Neutrophil (primary cell): Measurements from ENCODE around the gene HS6ST3.

Source experiments
- H3K27ac ChIP-seq: fragments of 200-600 bp; sonication (generic); 2 replicates; pipeline ENCODE4 v1.5.1; 2016; ENCODE audit warnings: mild to moderate bottlenecking, moderate library complexity
- H3K27me3 ChIP-seq: fragments of 200-600 bp; sonication (generic); 2 replicates; pipeline ENCODE4 v1.6.0; 2016; ENCODE audit warnings: mild to moderate bottlenecking
- H3K36me3 ChIP-seq: fragments of 200-600 bp; sonication (generic); 2 replicates; pipeline ENCODE4 v1.5.1; 2017
- H3K4me1 ChIP-seq, 2 experiments: fragments of 200-600 bp in 1 of 2; sonication (generic) in 1 of 2; 1 replicate in 1 of 2; 2 replicates in 1 of 2; pipeline versions ENCODE4 v1.5.1 to v1.6.1; 2013 to 2016; ENCODE audit warnings: low read depth in 1 of 2, low read length in 1 of 2, mild to moderate bottlenecking in 1 of 2, moderate library complexity in 1 of 2; ENCODE audit not compliant: control insufficient read depth in 1 of 2, insufficient read depth in 1 of 2
- H3K4me3 ChIP-seq, 2 experiments: fragments of 200-600 bp in 1 of 2; sonication (generic) in 1 of 2; 1 replicate in 1 of 2; 2 replicates in 1 of 2; pipeline ENCODE4 v1.5.1; 2013 to 2016; ENCODE audit warnings: low read depth in 1 of 2, low read length in 1 of 2, mild to moderate bottlenecking in 1 of 2, moderate library complexity in 1 of 2
- H3K9me3 ChIP-seq: fragments of 200-600 bp; sonication (generic); 2 replicates; pipeline ENCODE4 v1.5.1; 2016
- TF ChIP-seq, protein P1 (sequence below): fragments of 200-600 bp; sonication (generic); IDR thresholded peaks from 2 replicates; pipeline ENCODE4 v1.5.1; 2016; ENCODE audit warnings: antibody characterized with exemption

The HS6ST3 gene

DNA sequence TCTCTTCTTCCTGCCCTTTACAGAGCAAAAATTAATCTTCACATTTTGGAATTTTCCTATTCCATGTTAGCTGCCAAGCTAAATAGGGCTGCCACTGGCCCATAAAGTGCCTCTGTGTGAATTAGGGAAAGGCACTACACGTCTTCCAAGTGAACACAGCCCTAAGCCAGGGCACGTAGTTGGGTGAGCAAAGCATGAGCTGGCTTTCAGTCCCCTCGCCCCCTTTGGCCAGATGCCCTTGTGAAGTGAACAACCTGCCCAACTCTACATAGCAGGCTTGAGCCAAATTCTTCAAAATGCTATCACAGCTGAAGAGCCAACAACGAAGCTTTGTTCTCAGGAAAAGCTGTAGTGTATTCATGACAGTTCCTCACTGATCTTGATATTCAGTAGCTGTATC is 691.2 kb downstream of the HS6ST3 start:
- no peak overlapping the region for H3K27ac ChIP-seq
- no peaks in the 10 kb centered on the region for H3K4me1 ChIP-seq
- no peaks in the 10 kb centered on the region for H3K9me3 ChIP-seq
- H3K36me3 ChIP-seq = no peaks in the 10 kb centered on the region
- no peaks in the 10 kb centered on the region for H3K27me3 ChIP-seq
- TF ChIP-seq, protein P1, sequence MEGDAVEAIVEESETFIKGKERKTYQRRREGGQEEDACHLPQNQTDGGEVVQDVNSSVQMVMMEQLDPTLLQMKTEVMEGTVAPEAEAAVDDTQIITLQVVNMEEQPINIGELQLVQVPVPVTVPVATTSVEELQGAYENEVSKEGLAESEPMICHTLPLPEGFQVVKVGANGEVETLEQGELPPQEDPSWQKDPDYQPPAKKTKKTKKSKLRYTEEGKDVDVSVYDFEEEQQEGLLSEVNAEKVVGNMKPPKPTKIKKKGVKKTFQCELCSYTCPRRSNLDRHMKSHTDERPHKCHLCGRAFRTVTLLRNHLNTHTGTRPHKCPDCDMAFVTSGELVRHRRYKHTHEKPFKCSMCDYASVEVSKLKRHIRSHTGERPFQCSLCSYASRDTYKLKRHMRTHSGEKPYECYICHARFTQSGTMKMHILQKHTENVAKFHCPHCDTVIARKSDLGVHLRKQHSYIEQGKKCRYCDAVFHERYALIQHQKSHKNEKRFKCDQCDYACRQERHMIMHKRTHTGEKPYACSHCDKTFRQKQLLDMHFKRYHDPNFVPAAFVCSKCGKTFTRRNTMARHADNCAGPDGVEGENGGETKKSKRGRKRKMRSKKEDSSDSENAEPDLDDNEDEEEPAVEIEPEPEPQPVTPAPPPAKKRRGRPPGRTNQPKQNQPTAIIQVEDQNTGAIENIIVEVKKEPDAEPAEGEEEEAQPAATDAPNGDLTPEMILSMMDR = no peak
- H3K4me3 ChIP-seq = no peak overlapping the region

DNA sequence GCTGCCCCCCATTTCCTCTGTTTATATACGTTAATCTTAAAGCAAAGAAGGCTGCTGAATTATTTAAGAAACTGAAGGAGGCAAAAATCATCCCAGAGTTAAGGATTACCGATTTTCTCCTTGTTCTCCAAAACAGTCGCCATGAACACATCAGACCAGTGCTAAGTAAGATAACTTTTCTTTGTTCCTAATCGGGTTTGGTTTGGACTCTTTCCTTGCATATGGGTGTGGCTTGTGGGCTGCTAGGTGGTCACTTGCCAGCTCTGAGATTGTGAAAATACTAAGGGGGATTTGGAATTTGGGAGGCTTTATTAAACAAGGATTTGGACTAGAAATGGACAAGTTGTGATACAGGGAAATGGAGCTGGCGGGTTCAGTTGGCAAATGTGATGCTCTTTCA is 692.3 kb downstream of the HS6ST3 start:
- no peaks in the 10 kb centered on the region for H3K9me3 ChIP-seq
- no peaks in the 10 kb centered on the region for H3K36me3 ChIP-seq
- no peak overlapping the region for H3K27ac ChIP-seq
- no peak overlapping the region for H3K4me3 ChIP-seq
- TF ChIP-seq, protein P1 = no peak
- no peaks in the 10 kb centered on the region for H3K4me1 ChIP-seq
- H3K27me3 ChIP-seq = no peaks in the 10 kb centered on the region

DNA sequence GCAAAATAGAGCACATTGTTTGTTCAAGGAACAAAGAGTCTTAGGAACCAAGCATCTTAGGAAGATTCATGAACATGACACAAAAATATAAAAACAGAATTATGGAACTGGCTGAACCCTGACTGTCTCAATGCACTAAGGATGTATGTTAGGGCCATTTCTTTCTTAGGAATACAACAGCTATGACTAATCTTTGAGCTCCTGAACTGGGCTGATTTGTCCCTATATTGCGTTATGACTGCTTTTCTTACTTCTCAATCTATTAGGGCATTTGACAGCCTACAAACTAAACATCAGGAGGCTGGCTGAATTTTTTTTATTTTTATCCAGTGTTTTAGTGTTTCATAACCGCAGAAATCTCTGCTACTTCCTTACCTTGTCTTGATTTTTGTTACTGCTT is 693.1 kb downstream of the HS6ST3 start:
- H3K4me1 ChIP-seq = no peaks in the 10 kb centered on the region
- H3K4me3 ChIP-seq = no peak overlapping the region
- TF ChIP-seq, protein P1 = no peak
- H3K36me3 ChIP-seq = no peaks in the 10 kb centered on the region
- no peak overlapping the region for H3K27ac ChIP-seq
- H3K27me3 ChIP-seq = no peaks in the 10 kb centered on the region
- no peaks in the 10 kb centered on the region for H3K9me3 ChIP-seq

DNA sequence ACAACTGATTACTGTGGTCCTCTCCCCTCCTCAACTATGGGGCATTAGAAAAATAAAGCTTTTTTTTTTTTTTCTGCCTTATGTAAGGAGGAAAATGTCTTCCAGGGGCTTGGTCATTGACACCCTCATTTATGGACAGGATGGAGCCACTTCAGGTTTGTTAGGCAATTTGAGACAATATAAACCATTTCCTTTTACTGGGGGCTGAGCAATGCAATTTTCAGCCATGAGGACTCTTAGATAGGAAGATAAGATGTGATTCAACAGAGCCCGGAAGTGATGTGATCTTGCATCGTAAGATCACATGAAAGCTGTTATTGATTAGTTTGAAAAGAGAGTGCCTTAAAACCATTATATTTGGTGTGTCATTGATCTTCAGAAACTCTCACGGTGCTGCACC is 693.6 kb downstream of the HS6ST3 start:
- TF ChIP-seq, protein P1 = no peak
- no peak overlapping the region for H3K27ac ChIP-seq
- no peaks in the 10 kb centered on the region for H3K9me3 ChIP-seq
- no peaks in the 10 kb centered on the region for H3K27me3 ChIP-seq
- H3K4me1 ChIP-seq = no peaks in the 10 kb centered on the region
- no peaks in the 10 kb centered on the region for H3K36me3 ChIP-seq
- H3K4me3 ChIP-seq = no peak overlapping the region

DNA sequence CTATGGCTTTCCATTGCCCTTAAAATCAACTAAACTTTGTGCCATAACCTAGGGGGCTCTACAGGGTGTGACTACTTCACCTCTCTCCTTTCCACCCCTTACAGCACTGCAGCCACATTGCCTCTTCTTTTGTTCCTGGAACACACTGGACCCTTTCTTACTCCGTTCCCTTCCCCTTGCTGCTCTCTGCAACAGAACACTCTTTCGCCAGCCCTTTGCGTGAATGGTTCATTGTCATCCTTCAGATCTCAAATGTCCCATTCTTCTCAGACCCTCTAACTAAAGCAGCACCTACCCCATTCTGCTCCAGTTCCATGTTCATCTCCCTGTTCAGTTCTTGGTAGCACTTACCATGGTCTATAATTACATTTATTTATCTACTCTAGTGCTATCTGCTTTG is 696.1 kb downstream of the HS6ST3 start:
- TF ChIP-seq, protein P1 = no peak

DNA sequence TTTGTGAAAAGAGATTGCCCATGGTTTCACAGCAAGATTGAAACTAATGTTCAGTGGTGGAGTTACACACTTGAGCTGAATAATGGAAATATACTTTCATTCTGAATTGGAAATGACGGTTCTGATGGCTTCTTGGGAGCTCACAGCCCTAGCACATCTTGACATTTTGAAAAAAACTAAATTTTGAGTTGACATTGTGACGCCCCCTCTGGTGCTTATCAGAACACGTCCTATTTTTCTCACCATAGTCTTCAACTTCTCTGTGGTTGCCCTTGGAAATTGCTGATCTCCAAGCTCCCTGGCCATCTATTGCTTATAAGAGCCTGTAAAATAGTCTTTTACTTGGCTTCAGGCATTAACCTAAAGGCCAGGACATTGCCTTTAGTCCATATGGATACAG is 702.3 kb downstream of the HS6ST3 start:
- H3K36me3 ChIP-seq = no peaks in the 10 kb centered on the region
- TF ChIP-seq, protein P1 = no peak
- H3K27me3 ChIP-seq = no peaks in the 10 kb centered on the region
- no peaks in the 10 kb centered on the region for H3K9me3 ChIP-seq
- H3K4me1 ChIP-seq = no peaks in the 10 kb centered on the region
- no peak overlapping the region for H3K4me3 ChIP-seq
- no peak overlapping the region for H3K27ac ChIP-seq

More for the DNA sequence above, 696.1 kb downstream of the HS6ST3 start:
- Histone ChIP-seq H3K36me3 (no peaks in the 10 kb centered on the region), H3K27me3 (no peaks in the 10 kb centered on the region), H3K4me1 (no peaks in the 10 kb centered on the region), H3K4me3 (no peak overlapping the region), H3K27ac (no peak overlapping the region), H3K9me3 (no peaks in the 10 kb centered on the region)
